Endothelial cell of umbilical vein (primary cell): ENCODE results near the gene LINC01488. TPM values are rescaled to one million over a fixed set of nuclear protein-coding genes. Genes with fewer than 3 reads are reported as not detected.

Experiments used
- BruUV-seq: library from RNA; stranded (reverse); fragments of 400-500 nt; replicated peaks from 2 replicates; lab custom pipeline; 2021; lab: Mats Ljungman, UMichigan
- CTCF ChIA-PET: fragments of 300-600, 350-600 bp; sonication (Branson Sonifier 250); formaldehyde crosslinking; loops from one replicate; lab custom pipeline; 2021; ENCODE audit warnings: antibody characterized with exemption, inconsistent platforms; lab: Charles Lee
- POLR2A ChIA-PET: fragments of 300-600, 350-600 bp; sonication (Branson Sonifier 250); formaldehyde crosslinking; loops from one replicate; lab custom pipeline; 2021; ENCODE audit warnings: antibody characterized with exemption, inconsistent platforms; lab: Charles Lee
- DNase-seq: peaks from one replicate; pipeline ENCODE4 v3.0.0-alpha.2; 2011; ENCODE audit warnings: low read depth, low spot score
- FAIRE-seq: peaks from 2 replicates; lab custom pipeline; 2011; peaks lifted over from hg19 to GRCh38; lab: Jason Lieb, UNC
- H2AFZ ChIP-seq: 2 replicates; pipeline ENCODE4 v1.6.0; 2012; ENCODE audit warnings: low read depth, low read length, control low read depth, inconsistent platforms
- H3K27ac ChIP-seq: 2 replicates; pipeline ENCODE4 v1.5.1; 2011; ENCODE audit warnings: low read depth, mild to moderate bottlenecking, control low read depth, low read length, moderate library complexity; ENCODE audit not compliant: insufficient read depth
- H3K27me3 ChIP-seq, 2 experiments: 2 replicates each; pipeline versions ENCODE4 v1.6.0 to v1.6.1; 2011; ENCODE audit warnings: low read length in 2 of 2, mixed read lengths in 1 of 2; ENCODE audit not compliant: control insufficient read depth in 2 of 2, insufficient read depth in 2 of 2
- H3K36me3 ChIP-seq, 2 experiments: 2 replicates in 1 of 2; 3 replicates in 1 of 2; pipeline ENCODE4 v1.5.1; 2011; ENCODE audit warnings: low read length in 2 of 2, mild to moderate bottlenecking in 1 of 2, moderate library complexity in 1 of 2; ENCODE audit not compliant: control insufficient read depth in 2 of 2, insufficient read depth in 2 of 2; ENCODE audit errors: extremely low read depth in 1 of 2
- H3K4me1 ChIP-seq: 3 replicates; pipeline ENCODE4 v1.5.1; 2011; ENCODE audit warnings: mild to moderate bottlenecking, low read length; ENCODE audit not compliant: control insufficient read depth, insufficient read depth; ENCODE audit errors: extremely low read depth
- H3K4me2 ChIP-seq: 2 replicates; pipeline ENCODE4 v1.6.1; 2011; ENCODE audit warnings: low read length, control low read depth, mixed read lengths; ENCODE audit not compliant: insufficient read depth
- H3K4me3 ChIP-seq, 3 experiments: fragments of 200-600 bp in 1 of 3; sonication (generic), shearing (Covaris generic) in 1 of 3; replicated peaks in 1 of 3; 2 replicates each; pipeline ENCODE4 v1.5.1; 2011 to 2016; ENCODE audit warnings: control low read depth in 3 of 3, low read length in 3 of 3, mild to moderate bottlenecking in 2 of 3, inconsistent platforms in 1 of 3, low read depth in 1 of 3, moderate library complexity in 1 of 3; ENCODE audit not compliant: insufficient read depth in 1 of 3
- H3K79me2 ChIP-seq: 2 replicates; pipeline ENCODE4 v1.6.0; 2012; ENCODE audit warnings: low read length, inconsistent platforms; ENCODE audit not compliant: control insufficient read depth, insufficient read depth
- H3K9ac ChIP-seq: replicated peaks from 2 replicates; pipeline ENCODE3; 2011; ENCODE audit warnings: low read length, control low read depth; ENCODE audit not compliant: insufficient read depth; ENCODE audit errors: extremely low read depth
- H3K9me1 ChIP-seq: replicated peaks from 3 replicates; pipeline ENCODE4 v1.6.0; 2011; ENCODE audit warnings: mild to moderate bottlenecking, low read length; ENCODE audit not compliant: control insufficient read depth, insufficient read depth; ENCODE audit errors: extremely low read depth
- H3K9me3 ChIP-seq: replicated peaks from 2 replicates; pipeline ENCODE4 v1.5.1; 2012; ENCODE audit warnings: low read length, inconsistent platforms; ENCODE audit not compliant: control insufficient read depth, insufficient read depth
- H4K20me1 ChIP-seq: replicated peaks from 2 replicates; pipeline ENCODE3; 2011; ENCODE audit warnings: mild to moderate bottlenecking, low read length; ENCODE audit not compliant: control insufficient read depth, insufficient read depth; ENCODE audit errors: extremely low read depth
- EZH2 ChIP-seq: IDR thresholded peaks from 2 replicates; pipeline ENCODE4 v1.6.1; 2012; ENCODE audit warnings: borderline replicate concordance, low read depth, mild to moderate bottlenecking, moderate library complexity, low read length, inconsistent platforms; ENCODE audit not compliant: severe bottlenecking
- FOS ChIP-seq: IDR thresholded peaks from 2 replicates; pipeline ENCODE4 v1.6.1; 2011; ENCODE audit warnings: mild to moderate bottlenecking, low read length, moderate library complexity, borderline replicate concordance; ENCODE audit not compliant: insufficient read depth
- GATA2 ChIP-seq: IDR thresholded peaks from 2 replicates; pipeline ENCODE4 v1.7.0; 2011; ENCODE audit warnings: low read depth, mild to moderate bottlenecking, moderate library complexity, mixed read lengths, low read length; ENCODE audit not compliant: insufficient read length, insufficient read depth
- MAX ChIP-seq: IDR thresholded peaks from 2 replicates; pipeline ENCODE4 v1.6.1; 2011; ENCODE audit not compliant: insufficient read depth, insufficient read length
- MYC ChIP-seq: IDR thresholded peaks from one replicate; pipeline ENCODE4 v1.6.1; 2011; ENCODE audit warnings: mild to moderate bottlenecking, low read depth, low read length
- POLR2A ChIP-seq: IDR thresholded peaks from 2 replicates; pipeline ENCODE4 v1.6.1; 2012; ENCODE audit warnings: low read depth, mild to moderate bottlenecking, control low read depth, low read length
- POLR2AphosphoS5 ChIP-seq: IDR thresholded peaks from 2 replicates; pipeline ENCODE4 v1.6.1; 2012; ENCODE audit warnings: low read depth, mild to moderate bottlenecking, control low read depth, low read length, moderate library complexity; ENCODE audit not compliant: insufficient read depth
- dilution Hi-C: fragments of 300-500 bp; cut with MboI; formaldehyde crosslinking; loops from one replicate; pipeline ENCODE4 v1.15.0; 2019; ENCODE audit warnings: low sequenced_read_pairs; ENCODE audit not compliant: extremely low pct_ligation_motif_present
- intact Hi-C: fragments of 100-400 bp; cut with micrococcal nuclease; formaldehyde crosslinking; loops from one replicate; pipeline ENCODE4 v1.10.0; 2022
- polyA plus RNA-seq, 4 experiments: library from polyadenylated mRNA; depleted of rRNA in 3 of 4; stranded (reverse) in 3 of 4; unstranded in 1 of 4; fragments of >200 nt; gene quantifications; 2 replicates each; pipeline versions ENCODE4 v1.2.1 to v1.2.3, GENCODE V29; 2011 to 2012; ENCODE audit warnings: missing spikeins in 1 of 4
- total RNA-seq: library from RNA; stranded (reverse); gene quantifications from 2 replicates; pipeline ENCODE4 v1.2.3, GENCODE V29; 2021
- TF ChIP-seq, protein P1 (sequence below), 2 donors: IDR thresholded peaks; 1 replicate in 1 of 2; 2 replicates in 1 of 2; pipeline ENCODE4 v1.5.1; 2011; ENCODE audit warnings: low read length in 2 of 2, mild to moderate bottlenecking in 2 of 2, moderate library complexity in 2 of 2, control low read depth in 1 of 2, inconsistent platforms in 1 of 2, low read depth in 1 of 2; ENCODE audit not compliant: insufficient read depth in 1 of 2; ENCODE audit errors: extremely low read depth in 1 of 2

LINC01488 gene
- total and polyA plus RNA-seq, 2 donors (not counting 3 experiments of a cell fraction or from before 2014, with no cell fraction given) = not detected

GRCh38 chr11:69483170-69483569, 1.7 kb downstream of the LINC01488 start:
- intact Hi-C loops (no loop called here), dilution Hi-C loops (no loop called here)
- CTCF ChIA-PET = no interaction called here
- Histone ChIP-seq H3K9me3 (no peaks in the 10 kb centered on the region), H3K9me1 (no peaks in the 10 kb centered on the region), H2AFZ (no peak overlapping the region), H3K4me3 (no peak overlapping the region), H3K27ac (no peak overlapping the region), H3K9ac (no peak overlapping the region), H3K36me3 (no peaks in the 10 kb centered on the region), H3K27me3 (peaks cover 0 to 2% of the 10 kb centered on the region in 2 experiments), H3K79me2 (no peaks in the 10 kb centered on the region), H4K20me1 (no peaks in the 10 kb centered on the region), H3K4me1 (no peaks in the 10 kb centered on the region), H3K4me2 (no peak overlapping the region)
- no peak for DNase-seq
- POLR2A ChIA-PET = no interaction called here
- FAIRE-seq = no peak
- BruUV-seq = no TSS peak
- TF ChIP-seq FOS = no peak
- no peak for TF ChIP-seq EZH2
- TF ChIP-seq GATA2 = no peak
- no peak for TF ChIP-seq MYC
- no peak for TF ChIP-seq POLR2AphosphoS5
- no peak for TF ChIP-seq POLR2A
- TF ChIP-seq, protein P1, sequence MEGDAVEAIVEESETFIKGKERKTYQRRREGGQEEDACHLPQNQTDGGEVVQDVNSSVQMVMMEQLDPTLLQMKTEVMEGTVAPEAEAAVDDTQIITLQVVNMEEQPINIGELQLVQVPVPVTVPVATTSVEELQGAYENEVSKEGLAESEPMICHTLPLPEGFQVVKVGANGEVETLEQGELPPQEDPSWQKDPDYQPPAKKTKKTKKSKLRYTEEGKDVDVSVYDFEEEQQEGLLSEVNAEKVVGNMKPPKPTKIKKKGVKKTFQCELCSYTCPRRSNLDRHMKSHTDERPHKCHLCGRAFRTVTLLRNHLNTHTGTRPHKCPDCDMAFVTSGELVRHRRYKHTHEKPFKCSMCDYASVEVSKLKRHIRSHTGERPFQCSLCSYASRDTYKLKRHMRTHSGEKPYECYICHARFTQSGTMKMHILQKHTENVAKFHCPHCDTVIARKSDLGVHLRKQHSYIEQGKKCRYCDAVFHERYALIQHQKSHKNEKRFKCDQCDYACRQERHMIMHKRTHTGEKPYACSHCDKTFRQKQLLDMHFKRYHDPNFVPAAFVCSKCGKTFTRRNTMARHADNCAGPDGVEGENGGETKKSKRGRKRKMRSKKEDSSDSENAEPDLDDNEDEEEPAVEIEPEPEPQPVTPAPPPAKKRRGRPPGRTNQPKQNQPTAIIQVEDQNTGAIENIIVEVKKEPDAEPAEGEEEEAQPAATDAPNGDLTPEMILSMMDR (IDR thresholded peaks at IDR 0.05; ENCODE audit: extremely low read depth in 1 of 2, insufficient read depth in 1 of 2, low read depth in 1 of 2, low read length in 2 of 2) = no peak
- no peak for TF ChIP-seq MAX
